HTR-8/SVneo (cell line): ENCODE results near the gene N4BP2.
"Not testable (repeated sequence)": the region's sequence is repeated elsewhere in the genome, so short reads cannot be mapped to it uniquely, and the experiment has no call there.

ENCODE experiments used
- DNase-seq: peaks from one replicate; pipeline ENCODE4 v3.0.0; 2011; ENCODE audit warnings: low spot score, mixed read lengths; ENCODE audit not compliant: insufficient read length
- FAIRE-seq: peaks from 2 replicates; lab custom pipeline; 2011; peaks lifted over from hg19 to GRCh38; lab: Jason Lieb, UNC

Gene N4BP2

DNA sequence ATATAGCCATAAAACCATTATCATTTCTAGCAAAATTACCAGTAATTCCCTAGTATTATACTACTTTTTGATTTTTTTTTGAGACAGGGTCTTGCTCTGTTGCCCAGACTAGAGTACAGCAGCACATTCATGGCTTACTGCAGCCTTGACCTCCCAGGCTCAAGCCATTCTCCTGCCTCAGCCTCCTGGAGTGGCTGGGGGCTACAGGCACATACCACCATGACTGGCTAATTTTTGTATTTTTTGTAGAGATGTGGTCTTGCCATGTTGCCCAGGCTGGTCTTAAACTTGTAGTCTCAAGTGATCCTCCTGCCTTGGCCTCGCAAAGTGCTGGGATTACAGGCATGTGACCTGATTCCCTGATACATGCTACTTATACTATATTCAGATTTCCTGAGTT lies 13.7 kb downstream of the N4BP2 start:
- DNase-seq (no peak), FAIRE-seq (no peak)

DNA sequence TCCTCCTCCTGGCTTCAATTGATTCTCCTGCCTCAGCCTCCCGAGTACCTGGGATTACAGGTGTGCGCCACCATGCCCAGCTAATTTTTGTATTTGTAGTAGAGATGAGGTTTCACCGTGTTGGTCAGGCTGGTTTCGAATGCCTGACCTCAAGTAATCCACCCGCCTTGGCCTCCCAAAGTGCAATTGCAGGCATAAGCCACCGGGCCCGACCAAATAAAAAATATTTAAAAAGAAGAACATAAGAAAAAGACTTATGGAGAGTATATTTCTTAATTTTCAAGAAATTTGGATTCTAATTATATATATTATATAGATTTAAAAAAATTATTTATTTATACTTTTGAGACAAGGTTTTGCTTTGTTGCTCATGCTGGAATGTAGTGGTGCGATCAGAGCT lies 29.8 kb downstream of the N4BP2 start:
- no peak for DNase-seq
- FAIRE-seq = no peak

DNA sequence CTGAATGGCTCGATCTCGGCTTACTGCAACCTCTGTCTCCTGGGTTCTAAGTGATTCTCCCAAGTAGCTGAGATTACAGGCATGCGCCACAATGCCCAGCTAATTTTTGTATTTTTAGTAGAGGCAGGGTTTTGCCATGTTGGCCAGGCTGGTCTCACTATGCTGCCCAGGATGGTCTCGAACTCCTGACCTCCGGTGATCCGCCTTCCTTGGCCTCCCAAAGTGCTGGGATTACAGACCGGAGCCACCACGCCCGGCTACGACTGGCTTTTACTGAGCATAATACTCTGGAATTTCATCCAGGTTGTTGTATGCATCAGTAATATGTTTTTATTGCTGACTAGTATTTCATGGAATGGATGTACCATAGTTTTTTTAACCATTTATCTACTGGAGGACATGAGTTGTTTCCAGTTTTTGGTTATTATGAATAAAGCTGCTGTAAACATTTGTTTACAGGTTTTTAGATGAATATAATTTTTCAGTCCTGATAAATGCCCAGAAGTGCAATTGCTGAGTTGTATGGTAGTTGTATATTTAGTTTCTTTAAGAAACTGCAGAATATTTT lies 31.2 kb downstream of the N4BP2 start:
- FAIRE-seq (no peak), DNase-seq (no peak)

- FAIRE-seq = not testable (repeated sequence)
These were observed 36.8 kb downstream of the N4BP2 start for GRCh38 chr4:40093400-40093799.

GRCh38 chr4:40099010-40099409 lies 42.4 kb downstream of the N4BP2 start:
- no peak for DNase-seq

More at GRCh38 chr4:40093400-40093799, 36.8 kb downstream of the N4BP2 start:
- not testable (repeated sequence) for DNase-seq

GRCh38 chr4:40107150-40107549 lies 50.5 kb downstream of the N4BP2 start:
- FAIRE-seq, DNase-seq: not testable (repeated sequence)

More at GRCh38 chr4:40099010-40099409, 42.4 kb downstream of the N4BP2 start:
- FAIRE-seq = no peak

DNA sequence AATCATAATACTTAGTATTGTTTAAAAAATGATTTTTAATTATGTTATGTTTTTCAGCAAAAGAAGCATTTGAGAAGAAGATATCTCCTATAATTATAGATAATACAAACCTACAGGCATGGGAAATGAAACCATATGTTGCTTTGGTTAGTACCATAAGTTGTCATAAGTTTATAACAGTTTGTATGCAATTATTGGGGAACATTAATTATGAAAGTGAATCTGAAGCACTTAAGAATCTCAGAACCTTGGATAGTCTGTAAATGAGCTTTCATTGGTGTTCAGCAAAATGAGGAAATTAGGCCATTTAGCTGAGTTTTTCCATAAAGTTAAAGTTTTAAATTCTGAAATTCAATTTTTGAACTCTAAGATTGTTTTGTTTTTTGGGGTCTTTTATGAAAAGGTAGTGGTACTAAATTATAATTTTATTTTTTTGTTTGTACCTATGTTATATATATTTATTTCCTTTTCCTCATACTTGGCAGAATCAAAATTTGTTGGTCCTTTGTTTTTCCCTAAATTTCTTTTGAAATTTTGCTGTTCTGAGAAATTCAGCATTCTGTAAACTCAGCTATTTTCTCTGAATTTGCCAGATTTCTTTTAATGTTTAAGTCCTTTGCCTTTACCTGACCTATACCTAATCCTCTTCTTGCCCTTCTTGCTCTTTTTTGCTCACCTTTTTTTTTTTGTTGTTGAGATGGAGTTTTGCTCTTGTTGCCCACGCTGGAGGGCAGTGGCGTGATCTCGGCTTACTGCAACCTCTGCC lies 55.6 kb downstream of the N4BP2 start:
- FAIRE-seq = no peak
- DNase-seq = no peak

DNA sequence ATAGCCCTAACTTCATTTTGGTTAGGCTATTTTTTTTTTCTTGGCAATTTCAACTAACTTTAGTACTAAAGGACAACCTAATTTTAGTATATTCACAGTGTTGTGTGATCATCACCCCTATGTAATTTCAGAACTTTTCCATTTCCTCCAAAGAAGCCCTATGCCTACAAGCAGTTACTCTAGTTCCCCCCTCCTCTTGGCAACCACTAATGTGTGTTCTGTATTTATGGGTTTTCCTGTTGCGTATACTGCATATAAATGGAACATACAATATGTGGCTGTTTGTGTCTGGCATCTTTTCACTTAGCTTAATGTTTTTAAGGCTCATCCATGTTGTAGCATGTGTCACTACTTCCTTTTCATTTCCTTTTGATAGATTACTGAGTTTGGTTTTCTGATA lies 57.6 kb downstream of the N4BP2 start:
- FAIRE-seq = no peak
- no peak for DNase-seq

GRCh38 chr4:40118861-40119260 lies 62.2 kb downstream of the N4BP2 start:
- no peak for FAIRE-seq
- DNase-seq = no peak

DNA sequence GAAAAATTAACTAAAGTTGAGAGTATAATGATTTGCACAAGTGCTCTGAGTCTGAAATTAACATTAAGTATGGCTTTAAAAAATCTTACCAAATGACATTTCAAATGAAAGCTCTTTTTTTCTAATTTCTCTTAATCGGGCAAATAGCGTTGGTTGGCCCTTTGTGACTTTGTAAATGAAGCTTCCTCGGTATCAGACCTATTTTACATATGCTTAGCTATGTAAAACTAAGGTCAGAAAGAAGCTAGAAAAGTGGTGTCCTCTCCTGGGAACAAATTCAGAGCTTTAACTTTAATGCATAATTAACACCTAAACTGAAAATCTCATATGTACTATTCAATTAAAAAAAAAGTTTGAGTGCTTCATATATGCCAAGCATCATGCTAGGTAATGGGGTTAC lies 62.7 kb downstream of the N4BP2 start:
- FAIRE-seq (no peak), DNase-seq (no peak)

- FAIRE-seq (no peak), DNase-seq (peak; percentile 40)
These were observed 64.9 kb downstream of the N4BP2 start for GRCh38 chr4:40121515-40121914.

DNA sequence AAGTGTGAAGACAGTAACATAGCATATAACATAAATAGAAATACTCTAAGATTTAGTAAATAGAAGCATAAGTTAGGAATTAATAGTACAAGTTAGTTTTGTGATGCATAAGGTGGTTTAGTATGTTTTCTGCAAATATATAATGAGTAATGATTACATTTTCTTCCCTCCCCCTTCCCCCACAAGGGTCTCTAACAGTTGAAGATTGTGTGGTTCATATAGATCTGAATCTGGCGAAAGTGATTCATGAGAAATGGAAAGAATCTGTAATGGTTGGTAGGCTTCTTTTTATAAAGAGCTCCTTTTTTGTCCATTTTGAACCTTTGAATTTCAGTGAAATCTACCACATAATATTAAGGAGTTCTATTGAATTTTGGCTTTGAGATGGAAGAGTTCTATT lies 66.3 kb downstream of the N4BP2 start:
- DNase-seq (no peak), FAIRE-seq (no peak)

GRCh38 chr4:40124690-40125089 lies 68.0 kb downstream of the N4BP2 start:
- DNase-seq = no peak

GRCh38 chr4:40130401-40131036 lies 73.9 kb downstream of the N4BP2 start:
- FAIRE-seq (no peak), DNase-seq (no peak)

More at GRCh38 chr4:40124690-40125089, 68.0 kb downstream of the N4BP2 start:
- no peak for FAIRE-seq

- DNase-seq (no peak), FAIRE-seq (no peak)
These were observed 76.2 kb downstream of the N4BP2 start for GRCh38 chr4:40132816-40133215.

- DNase-seq = no peak
- peak; percentile 72 for FAIRE-seq
These were observed 77.7 kb downstream of the N4BP2 start for GRCh38 chr4:40134206-40134917.

- DNase-seq, FAIRE-seq: not testable (repeated sequence)
These were observed 79.6 kb downstream of the N4BP2 start for GRCh38 chr4:40136202-40136601.

DNA sequence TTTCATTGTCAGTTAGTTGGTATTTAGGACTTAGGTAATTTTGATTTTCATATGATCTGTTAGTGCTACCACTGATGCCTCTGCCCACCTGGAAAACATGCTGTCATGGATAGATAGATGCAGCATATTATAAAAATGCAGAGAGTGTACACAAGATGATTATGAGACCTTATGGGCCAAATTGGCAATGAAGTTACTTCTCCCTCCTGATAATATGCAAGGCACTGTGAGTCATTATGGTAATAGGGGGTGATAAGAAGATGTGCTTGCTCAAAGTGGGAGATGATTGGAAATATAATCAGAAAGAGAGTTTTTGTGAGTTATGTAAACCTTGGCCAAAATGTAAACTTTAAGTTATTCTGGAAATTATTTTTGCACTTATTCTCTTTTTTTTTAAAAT lies 83.5 kb downstream of the N4BP2 start:
- DNase-seq (no peak), FAIRE-seq (no peak)

GRCh38 chr4:40140597-40140996 lies 83.9 kb downstream of the N4BP2 start:
- not testable (repeated sequence) for DNase-seq, FAIRE-seq

GRCh38 chr4:40143926-40144508 lies 87.4 kb downstream of the N4BP2 start:
- DNase-seq (no peak), FAIRE-seq (no peak)
